CD4-positive, alpha-beta T cell treated with Interferon alpha-2 for 1 hour (primary cell): ENCODE data around the gene PIPOX.

Source experiments
- DNase-seq, 2 donors: peaks; one replicate each; pipeline ENCODE4 v3.0.0-alpha.2; 2020 to 2022

PIPOX gene

DNA sequence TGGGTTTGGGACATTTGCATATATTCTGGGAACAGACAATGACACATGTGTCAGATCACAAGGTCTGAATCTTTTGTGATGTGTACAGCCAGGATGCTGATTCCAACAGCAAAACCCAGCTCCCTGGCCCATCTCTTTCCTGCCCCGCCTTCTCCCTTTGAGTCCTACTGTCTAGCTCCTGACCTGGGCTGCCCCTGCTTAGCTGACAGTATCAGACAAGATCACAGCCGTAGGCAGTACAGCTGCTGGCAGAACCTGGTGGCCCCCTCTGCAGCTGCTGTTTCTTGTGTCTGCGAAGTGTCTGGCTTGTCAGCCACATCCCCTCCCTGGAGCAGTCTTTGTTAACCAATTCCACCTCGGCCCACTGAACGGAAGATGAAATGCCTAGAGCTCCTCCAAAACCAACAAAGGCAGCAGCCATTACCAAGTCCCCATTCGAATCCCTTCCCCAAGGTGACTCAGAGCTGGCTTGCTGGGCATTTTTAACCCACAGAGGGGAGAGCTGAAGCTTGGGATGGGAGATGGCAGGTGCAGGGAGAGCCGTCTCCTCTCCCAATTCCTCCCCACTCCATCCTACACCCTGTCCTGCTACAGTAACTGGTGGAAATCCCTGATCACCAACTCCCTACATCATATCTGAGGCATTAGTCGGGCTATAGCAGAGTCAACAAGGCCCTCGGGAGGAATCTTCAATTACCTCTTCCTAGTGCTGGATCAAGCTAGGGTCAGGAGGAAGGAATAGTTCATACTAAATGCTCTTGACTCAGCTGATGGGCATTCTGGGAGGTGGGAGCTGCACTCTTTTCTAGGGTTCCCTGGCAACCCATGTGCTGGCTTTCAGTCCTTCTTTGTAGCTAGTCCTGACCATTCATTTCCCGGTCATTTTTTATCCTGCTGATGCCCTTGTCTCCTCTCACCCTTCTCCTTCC lies 5.8 kb downstream of the PIPOX start:
- no peak for DNase-seq

DNA sequence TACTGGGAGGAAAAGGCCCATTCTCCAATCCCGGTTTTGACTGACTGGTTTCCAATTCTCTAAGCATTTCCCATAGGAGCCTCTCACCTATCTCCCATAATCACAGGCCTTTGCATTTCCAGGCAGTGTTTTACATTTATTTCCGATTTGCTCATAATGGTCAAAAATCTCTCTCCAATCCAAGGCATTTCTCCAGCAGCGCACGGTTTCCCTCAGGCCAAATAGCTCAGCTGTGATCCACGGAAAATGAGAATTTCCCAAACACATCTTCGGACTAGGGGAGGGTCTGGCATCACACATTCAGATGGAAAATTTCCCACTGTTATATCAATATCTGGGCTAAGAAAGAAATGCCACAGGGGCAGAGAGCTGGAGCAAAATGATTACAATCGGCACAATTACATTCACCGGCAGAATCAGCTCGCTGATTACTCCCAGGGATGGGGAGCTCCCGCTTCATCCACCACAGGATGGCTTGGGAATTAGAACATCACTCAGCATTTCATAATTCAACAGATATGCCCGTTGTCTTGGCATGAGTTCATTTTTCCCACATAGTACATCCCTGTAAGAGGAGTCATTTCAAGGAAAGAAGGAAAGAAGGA lies 6.7 kb downstream of the PIPOX start:
- no peak for DNase-seq

DNA sequence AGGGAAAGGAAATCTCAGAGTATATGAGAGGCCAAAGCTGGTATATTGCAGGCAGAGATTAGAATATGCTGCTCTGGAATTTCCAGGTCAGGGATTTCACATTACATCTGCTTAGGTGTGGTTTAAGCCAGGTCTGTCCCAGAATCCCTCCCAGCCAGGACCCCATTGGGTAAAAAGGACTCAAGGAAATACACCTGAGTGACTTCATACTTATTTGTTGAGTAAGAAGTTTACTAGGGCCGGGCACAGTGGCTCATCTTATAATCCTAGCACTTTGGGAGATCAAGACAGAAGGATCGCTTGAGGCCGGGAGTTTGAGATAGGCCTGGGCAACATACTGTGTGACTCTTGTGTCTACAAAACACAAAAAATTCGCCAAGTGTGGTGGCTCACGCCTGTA lies 7.2 kb downstream of the PIPOX start:
- no peak for DNase-seq

DNA sequence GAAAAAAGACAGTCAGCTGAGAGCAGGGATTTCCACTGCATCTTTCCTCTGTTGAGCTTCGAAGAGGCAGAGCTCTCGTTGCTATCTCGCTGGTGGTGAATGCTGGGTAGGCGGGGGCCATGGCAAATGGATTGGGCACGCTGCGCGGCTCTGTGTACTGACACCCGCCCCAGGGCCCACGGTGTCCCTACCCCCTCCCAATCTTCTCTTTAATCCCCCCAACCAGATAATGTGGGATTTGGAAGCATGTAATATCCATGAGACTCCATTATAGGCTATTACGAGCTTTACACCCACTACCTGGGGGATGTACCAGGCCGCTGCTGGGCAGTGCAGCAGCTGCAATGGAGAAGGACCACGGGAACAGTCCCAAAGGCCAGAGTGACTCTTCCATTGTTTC lies 8.3 kb downstream of the PIPOX start:
- no peak for DNase-seq

DNA sequence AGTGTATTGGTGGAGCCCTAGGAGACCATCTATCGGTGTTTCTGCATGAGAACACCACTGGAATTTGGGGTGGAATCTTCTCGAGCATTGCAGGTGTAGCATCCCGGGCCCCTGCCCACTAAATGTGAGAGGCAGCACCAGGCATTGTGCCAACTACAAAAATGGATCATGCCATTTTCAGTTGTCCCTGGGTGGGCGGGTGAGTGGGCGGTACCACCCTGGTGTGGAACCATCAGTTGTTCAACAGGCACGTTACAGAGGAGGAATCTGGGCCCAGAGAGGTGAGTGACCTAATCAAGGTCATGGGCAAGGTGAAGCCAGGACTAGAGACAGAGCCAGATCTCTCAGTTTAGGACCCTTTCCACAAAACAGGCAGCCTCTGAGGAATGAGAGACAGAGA lies 8.8 kb downstream of the PIPOX start:
- no peak for DNase-seq

DNA sequence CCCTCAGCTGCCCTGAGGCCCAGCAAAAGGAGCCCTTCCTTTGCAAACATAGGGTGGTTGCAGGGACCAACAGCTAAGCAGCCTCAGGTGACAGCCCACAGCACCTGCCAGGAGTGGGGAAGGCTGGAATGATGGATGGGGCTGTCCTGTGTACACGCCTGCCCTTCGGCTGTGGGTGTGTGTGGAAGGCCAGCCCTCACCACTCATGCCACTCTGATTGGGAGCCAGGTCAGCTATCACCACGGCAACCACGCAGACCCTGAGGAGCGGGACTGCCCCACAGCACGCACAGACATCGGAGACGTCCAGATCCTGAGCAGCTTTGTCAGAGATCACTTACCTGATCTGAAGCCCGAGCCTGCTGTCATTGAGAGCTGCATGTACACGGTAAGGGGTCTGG lies 11.9 kb downstream of the PIPOX start:
- no peak for DNase-seq

DNA sequence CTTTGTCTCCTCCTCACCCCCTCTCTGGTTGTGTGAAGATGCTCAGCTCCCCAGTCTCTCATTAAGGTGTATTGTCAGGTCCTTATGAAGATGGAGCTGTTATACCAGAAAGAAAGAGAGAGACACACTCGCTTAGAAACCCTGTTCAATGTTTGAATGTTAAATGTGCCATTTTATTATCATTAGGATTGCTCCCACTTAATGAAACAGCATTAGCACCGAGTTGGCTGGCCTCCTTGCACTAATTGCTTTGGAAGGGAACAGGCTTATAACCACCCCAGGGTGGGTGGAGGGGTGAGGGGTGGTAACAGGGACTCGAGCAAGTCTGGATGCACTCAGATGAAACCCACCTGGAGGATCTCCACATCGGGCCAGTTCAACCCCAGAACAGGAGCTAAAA lies 14.4 kb downstream of the PIPOX start:
- no peak for DNase-seq

DNA sequence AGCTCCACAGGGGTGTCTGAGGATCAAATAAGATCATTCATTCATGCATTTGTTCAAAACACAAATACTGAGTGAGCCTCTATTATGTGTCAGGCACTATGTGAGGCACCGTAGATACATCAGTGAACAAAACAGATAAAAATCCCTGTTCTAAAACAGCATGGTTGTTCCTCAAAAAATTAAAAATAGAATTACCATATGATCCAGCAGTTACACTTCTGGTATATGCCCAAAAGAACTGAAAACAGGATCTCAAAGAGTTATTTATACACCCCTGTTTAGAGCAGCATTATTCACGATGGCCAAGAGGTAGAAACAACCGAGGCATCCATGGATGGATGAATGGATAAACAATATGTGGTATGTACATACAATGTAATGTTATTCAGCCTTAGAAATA lies 15.4 kb downstream of the PIPOX start:
- DNase-seq: no peak

DNA sequence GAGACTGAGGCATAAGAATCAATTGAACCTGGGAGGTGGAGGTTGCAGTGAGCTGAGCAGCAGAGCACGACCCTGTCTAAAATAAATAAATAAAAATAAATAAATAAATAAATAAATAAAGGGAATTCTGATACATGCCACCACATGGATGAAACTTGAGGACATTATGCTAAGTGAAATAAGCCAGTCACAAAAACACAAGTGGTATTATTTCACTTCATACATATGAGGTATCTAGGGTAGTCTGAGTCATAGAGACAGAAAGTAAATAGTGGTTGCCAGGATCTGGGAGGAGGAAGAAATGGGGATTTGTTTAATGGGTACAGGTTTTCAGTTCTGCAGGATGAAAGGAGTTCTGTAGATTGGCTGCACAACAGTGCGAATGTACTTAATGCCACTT lies 16.3 kb downstream of the PIPOX start:
- no peak for DNase-seq

DNA sequence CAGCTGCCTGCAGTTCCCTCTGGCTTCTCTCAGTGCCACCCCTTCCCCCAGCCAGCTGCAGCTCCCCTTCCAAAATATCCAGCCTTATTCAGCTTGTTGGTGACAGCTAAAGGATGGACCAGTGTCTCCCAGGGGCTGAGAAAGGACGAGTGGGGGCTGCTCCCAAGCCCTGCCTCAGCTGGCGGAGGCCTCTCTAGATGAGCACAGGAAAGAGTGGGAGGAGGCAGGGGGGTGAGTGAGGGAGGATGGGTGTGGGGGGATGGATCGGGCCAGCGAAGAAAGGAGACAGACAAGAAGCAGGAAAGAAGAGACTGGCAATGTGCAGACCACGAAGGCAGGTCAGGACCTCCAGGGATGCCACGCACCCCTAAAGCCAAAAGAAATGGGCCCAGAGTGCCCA lies 17.5 kb downstream of the PIPOX start:
- no peak for DNase-seq

DNA sequence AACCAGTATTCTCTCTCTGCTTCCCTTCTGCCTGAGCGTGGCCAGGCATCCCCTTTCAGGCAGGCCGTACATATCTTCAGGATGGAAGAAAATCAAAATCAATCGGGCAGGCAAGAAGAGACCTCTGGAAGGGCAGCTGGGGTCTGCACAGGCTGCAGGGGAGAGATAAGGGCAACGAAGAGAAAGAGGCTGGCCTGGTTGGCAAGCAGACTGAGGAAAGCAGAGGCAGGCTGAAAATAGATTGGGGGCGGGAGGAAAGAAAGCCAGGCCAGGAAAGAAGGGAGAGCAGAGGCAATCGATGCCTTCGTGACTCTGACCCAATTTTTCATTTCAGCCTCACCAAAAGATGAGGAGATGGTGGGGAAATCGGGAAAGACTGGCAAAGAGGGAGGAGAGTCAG lies 18.1 kb downstream of the PIPOX start:
- DNase-seq: no peak

DNA sequence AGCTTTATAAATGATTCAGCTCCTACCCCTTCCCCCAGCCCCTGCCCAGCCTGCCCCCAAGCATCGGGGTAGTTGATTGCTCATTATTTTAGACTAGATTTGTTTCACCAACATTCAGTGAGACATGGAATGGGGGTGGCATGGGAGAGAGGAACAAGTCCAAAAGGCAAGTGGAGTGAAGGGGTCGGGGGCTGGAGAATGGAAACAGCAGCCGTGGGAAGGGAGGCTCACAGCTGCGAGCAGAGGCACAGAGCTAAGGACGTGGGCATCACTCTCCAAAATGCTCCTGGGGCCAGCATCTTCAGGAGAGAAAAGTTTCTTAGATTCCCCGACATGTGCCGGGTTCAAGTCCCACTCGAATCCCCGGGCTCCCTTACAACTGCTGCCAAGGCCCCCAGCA lies 19.3 kb downstream of the PIPOX start:
- no peak for DNase-seq

DNA sequence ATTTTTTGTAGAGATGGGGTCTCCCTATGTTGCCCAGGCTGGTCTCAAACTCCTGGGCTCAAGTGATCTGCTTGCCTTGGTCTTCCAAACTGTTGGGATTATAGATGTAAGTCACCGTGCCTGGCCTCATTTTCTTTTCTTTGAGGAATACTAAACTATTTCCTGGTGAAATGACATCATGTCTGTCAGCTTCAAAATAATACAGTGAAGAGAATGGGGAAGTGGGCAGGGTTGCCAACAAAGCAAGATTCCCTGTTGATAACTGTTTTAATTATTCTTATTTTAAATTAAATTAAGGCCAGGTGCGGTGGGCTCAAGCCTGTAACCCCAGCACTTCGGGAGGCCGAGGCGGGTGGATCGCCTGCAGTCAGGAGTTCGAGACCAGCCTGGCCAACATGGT lies 21.1 kb downstream of the PIPOX start:
- DNase-seq: no peak

DNA sequence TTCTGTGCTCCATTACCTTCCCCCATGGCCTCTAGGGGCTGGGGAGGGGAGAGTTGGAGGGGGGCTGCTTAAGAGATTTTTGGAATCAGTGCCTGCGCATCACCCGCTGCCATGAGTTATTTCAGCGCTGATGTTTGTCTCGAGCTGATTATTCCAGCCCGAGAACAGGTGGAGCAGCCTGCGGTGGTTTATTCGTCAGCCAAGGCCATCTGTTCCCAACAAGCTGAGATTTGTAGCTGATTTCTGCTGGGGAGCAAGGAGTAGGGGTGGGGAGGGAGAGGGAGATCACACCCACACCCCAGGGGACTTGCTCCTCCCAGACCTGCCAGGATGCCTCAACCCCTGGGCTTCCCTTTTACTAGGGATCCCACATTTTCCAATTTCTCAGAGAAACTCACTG lies 23.1 kb downstream of the PIPOX start:
- DNase-seq: no peak

DNA sequence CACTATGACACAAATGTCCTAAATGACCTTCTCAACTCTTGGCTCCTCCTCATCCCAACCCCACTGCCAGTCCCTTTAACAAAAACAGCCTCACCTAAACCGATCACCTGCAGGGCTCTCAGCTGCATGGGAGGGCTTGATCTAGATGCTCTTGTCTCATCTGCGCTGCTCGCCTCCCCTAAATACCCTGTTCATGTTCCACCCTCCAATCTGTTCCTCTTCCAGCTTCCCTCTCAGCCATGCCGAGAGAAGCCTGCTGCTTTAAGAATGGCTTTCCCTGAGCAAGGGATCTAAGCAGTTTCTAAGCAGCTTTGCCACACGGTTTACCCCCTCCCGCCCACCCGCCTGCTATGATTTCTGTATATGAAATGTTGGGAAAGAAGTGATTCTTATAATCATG lies 23.7 kb downstream of the PIPOX start:
- no peak for DNase-seq

DNA sequence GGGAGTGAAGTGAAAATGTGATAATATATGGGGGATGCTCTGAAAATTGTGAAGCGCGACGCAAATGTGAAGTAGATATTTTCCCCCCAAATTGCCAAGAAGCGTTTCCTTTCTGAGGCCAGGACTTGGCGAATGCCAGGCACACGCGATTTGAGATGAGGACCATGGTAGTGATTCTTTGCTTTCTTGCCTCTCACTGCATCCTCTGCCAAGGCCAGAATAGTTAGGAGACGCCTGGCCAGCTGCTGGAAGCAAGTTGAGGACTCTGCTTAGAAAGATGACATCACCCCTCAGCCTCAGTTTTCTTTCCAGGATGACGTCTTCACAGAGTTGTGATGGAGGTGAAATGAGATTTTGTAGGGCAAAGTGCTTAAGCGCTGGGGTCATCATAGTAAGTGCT lies 25.9 kb downstream of the PIPOX start:
- DNase-seq: no peak

DNA sequence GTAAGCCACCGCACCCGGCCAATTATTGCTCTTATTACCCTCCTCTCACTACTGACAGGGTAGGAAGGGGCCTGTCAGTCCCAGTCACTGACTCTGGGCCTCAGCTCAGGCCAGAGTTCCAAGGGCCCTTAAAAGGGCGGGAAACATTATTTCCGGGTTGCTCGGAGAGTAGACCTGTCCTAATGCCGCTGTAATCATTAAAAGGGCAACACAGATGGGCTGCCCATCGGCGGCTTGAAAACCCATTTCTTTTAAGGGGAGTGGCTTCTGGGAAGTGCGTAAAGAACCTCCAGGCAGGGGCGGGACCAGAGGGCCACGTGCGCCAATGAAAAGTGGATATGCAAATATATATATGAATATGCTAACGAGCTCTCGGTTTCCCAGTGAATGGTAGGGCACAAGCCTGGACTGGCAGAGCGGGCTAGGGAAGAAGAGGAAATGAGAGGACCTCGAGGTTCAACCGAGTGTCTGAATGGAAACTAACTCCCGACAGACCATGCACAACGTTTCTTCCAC lies 26.6 kb downstream of the PIPOX start:
- DNase-seq: no peak

DNA sequence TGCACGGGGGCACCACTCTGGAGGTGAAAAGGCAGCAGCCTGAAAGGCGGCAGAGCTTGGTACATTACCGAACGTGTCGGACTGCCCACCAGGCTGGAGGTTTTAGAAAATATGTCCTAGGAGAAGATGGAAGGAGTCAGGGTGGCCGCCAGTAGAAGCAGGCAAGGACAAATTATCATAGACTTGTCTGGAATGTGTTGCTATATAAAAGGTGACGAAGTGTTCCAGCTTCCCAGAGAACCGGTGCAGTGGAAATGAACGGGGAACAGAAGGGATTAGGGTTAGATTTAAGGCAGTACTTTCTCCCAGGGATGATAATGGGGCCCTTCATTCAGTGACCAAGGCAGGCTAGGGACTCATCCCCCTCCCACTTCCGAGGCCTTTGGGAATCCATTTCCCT lies 27.4 kb downstream of the PIPOX start:
- DNase-seq: no peak

DNA sequence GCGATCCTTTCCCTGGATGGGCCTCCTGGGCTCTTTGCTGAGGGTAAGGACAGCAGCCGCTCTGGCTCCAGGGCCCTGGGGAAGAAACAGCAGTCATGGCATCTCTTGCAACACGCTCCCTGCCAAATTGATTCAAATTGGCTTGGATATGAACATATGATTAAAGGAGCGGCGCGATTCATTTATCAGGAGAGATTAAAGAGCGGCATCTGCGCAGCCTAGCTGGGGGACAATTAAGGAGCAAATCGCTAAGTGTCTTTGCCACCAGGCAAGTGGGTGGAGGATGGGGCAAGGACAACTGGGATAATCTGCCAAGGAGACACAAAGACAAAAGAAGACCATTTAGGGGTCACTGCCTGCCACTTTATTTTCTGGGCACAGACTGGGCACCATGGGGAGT lies 27.8 kb downstream of the PIPOX start:
- DNase-seq: no peak

DNA sequence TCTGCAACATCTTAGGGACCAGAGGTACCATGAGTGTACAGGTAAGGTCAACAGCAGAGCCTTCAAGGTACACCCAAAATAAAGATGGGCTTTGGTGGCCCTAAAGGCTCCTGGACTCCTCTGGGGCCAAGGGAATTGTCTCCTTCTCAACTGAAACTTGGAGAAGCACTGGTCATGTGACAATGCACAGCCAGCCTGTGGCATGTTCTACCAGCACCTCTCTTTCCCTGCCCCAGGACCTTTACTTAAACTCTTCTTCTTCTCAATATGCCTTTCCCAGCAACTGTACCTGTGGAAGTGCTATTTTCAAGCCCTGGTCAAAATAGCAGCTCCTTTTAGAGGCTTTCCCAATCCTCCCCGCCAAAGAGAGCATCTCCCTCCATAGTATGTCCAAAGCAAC lies 28.4 kb downstream of the PIPOX start:
- no peak for DNase-seq

DNA sequence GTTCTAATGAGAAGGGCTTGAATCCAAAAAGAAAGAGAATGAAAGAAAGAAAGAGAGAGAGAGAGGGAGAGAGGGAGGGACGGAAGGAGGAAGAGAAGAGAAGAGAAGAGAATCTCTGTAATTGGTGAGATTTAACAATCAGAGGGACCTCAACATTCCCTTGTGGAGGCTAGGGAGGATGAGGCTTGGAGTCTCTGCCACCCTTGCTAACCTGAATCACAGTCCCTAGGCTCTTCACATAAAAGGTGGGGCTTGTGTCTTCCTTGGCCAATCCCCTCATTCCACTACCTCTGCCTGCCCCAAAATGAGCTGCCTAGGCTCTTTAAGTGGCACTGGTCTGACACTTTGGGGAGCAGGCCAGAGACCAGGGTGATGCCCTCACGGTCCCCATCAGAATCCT lies 30.1 kb downstream of the PIPOX start:
- DNase-seq: no peak

DNA sequence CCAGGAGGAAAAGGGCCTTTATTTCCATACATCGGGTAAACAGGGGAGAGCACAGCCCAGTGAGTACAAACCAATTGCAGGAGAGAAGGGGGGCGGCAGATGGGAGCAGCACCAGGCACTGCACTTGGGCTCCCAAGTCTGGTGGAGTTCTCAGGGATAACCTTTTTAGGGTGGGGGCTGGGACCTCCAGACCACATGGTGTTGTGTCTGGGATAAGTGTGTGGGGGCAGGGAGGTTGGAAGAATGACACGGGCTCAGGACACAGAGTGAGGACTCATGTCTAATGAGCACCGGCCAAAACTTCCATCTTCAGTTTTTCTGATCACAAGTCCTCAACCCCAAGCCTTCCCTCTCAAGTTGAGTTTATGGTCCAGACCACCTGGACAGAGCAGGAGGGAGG lies 30.6 kb downstream of the PIPOX start:
- DNase-seq: no peak

DNA sequence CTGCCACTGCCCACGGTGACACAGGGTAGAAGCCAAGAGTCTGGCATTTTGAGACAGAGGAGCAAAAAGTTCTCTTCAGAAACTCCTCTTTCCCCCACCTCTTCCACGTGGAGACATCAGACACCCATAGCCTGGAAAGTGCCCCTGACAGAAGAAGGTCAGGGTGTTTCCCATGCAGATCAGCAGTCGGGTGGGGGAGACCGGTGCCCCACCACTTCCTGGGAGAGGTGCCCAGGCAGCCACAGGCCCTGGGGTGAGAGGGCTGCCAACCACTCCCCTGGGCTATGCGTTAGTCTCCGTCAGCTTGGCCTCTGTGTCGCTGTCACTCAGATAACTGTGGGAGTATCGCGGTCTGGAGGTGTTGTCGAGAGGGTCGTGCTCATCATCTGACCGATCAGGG lies 31.5 kb downstream of the PIPOX start:
- DNase-seq: no peak

DNA sequence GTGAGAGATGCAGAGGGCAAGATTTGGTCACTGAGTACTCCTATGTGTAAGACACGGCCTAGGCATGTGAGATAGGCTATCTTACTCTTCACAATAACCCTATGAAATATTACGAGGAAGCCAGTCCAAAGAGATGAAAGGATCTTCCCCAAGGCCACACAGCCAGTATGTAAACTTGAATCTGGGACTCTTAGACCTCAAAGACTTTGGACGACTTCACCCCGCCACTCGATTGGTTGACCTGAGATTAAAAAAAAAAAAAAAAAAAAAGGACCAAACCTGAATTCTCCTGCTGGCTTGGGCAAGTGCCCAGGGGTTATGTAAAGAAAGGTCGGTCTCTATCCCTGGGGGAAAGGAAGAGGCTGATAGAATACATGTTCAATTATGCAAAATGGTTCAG lies 33.1 kb downstream of the PIPOX start:
- no peak for DNase-seq

DNA sequence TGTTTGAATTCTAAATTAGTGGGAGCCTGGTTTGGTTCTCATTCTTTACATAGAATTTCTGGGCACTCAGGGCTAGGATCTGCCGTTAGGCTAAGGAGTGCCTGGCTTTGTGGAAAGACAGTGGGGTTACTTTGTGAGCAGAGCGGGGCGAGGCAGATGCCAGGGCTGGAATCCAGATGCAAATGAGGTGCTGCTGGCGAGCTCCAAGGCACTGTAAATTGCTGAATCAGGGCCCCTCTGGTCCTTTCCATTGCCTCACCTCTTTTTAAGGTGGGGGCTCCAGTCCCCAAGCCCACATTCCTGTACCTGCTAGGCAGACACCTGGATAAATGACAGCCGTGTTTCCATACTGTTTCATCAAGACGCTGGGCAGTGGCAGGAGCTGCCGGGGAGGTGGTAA lies 33.8 kb downstream of the PIPOX start:
- no peak for DNase-seq
